Ascending aorta (tissue), 2 donors: ENCODE data around the gene STRIP2. TPM values are rescaled to one million over a fixed set of nuclear protein-coding genes. Genes with fewer than 3 reads are reported as not detected.
"Not testable (repeated sequence)": the region's sequence is repeated elsewhere in the genome, so short reads cannot be mapped to it uniquely, and the experiment has no call there.

Experiments
- DNase-seq, 2 donors: peaks; one replicate each; pipeline ENCODE4 v3.0.0-alpha.2; 2019; ENCODE audit warnings: low spot score in 2 of 2
- H3K27ac ChIP-seq, 2 donors: fragments of 200-600 bp; sonication (generic); one replicate each; pipeline ENCODE4 v1.5.1; 2016 to 2017; ENCODE audit warnings: mild to moderate bottlenecking in 1 of 2
- H3K27me3 ChIP-seq: fragments of 200-600 bp; sonication (generic); one replicate; pipeline ENCODE4 v1.5.1; 2017
- H3K36me3 ChIP-seq, 2 donors: fragments of 200-600 bp; sonication (generic); one replicate each; pipeline ENCODE4 v1.5.1; 2016
- H3K4me1 ChIP-seq, 2 donors: fragments of 200-600 bp; sonication (generic); one replicate each; pipeline ENCODE4 v1.5.1; 2016 to 2017; ENCODE audit warnings: mild to moderate bottlenecking in 1 of 2
- H3K4me3 ChIP-seq, 2 donors: fragments of 200-600 bp; sonication (generic); one replicate each; pipeline ENCODE4 v1.5.1; 2016 to 2017; ENCODE audit warnings: mild to moderate bottlenecking in 1 of 2
- H3K9me3 ChIP-seq, 2 donors: fragments of 200-600 bp; sonication (generic); one replicate each; pipeline ENCODE4 v1.5.1; 2016
- intact Hi-C: fragments of 100-400 bp; cut with DNase I; formaldehyde crosslinking; loops from one replicate; pipeline ENCODE4 v1.15.1; 2023
- total RNA-seq: library from RNA; depleted of rRNA; stranded (reverse); fragments of >200 nt; gene quantifications from one replicate; pipeline ENCODE4 v1.1.0, GENCODE V29; 2016
- TF ChIP-seq, protein P1 (sequence below), 3 experiments: fragments of 200-600 bp in 2 of 3; fragments of 450-650 bp in 1 of 3; sonication (generic) in 2 of 3; IDR thresholded peaks; one replicate each; pipeline ENCODE4 v1.5.1; 2016 to 2019; ENCODE audit warnings: antibody characterized with exemption in 3 of 3, mild to moderate bottlenecking in 1 of 3, moderate library complexity in 1 of 3

Gene STRIP2
- total RNA-seq, 1 donor from 2014 or later = 2.3 TPM

DNA sequence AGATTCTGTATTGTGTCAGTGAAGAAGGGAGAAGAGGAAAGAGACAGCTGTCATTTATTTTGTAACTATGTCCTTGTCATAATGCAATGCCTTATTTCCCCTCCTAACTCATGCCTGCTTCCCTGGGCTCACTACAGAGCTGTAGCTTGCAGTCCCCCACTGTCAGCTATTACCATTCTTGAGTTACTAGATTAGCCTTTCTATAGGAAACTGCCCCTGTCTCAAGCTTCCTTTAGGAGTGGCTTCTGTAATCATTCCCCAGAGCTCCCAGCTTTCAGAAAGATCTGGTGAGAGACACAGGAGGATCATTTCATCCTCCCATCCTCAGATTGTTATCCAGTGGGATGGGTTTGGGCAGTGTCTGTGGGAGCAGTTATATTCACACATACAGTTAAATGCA is 35.7 kb downstream of the STRIP2 start:
- intact Hi-C loops = no loop called here
- TF ChIP-seq, protein P1, sequence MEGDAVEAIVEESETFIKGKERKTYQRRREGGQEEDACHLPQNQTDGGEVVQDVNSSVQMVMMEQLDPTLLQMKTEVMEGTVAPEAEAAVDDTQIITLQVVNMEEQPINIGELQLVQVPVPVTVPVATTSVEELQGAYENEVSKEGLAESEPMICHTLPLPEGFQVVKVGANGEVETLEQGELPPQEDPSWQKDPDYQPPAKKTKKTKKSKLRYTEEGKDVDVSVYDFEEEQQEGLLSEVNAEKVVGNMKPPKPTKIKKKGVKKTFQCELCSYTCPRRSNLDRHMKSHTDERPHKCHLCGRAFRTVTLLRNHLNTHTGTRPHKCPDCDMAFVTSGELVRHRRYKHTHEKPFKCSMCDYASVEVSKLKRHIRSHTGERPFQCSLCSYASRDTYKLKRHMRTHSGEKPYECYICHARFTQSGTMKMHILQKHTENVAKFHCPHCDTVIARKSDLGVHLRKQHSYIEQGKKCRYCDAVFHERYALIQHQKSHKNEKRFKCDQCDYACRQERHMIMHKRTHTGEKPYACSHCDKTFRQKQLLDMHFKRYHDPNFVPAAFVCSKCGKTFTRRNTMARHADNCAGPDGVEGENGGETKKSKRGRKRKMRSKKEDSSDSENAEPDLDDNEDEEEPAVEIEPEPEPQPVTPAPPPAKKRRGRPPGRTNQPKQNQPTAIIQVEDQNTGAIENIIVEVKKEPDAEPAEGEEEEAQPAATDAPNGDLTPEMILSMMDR (IDR thresholded peaks at IDR 0.05) = no peak

DNA sequence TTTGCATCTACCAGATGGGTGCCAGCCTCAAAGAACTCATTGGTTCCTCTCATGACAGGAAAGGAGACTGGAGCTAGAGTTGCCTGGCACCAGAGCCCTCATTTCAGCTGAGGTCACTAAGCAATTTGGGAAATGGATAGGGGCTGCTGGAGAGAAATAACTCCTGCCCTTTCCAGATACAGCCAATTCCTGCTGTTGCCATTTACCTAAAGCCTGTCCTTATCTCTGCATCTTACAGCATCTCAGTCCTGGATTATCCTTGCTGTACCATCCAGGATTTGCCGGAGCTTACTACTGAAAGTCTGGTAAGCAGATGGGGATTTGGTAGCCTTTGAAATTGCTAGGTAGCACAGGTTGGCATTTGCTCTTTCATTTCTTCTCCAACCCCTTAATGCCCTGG is 36.2 kb downstream of the STRIP2 start:
- H3K4me1 ChIP-seq = no peaks in the 10 kb centered on the region
- intact Hi-C loops = no loop called here
- no peaks in the 10 kb centered on the region for H3K27me3 ChIP-seq
- no peak overlapping the region for H3K27ac ChIP-seq
- DNase-seq = no peak
- no peaks in the 10 kb centered on the region for H3K9me3 ChIP-seq
- no peak overlapping the region for H3K4me3 ChIP-seq
- no peaks in the 10 kb centered on the region for H3K36me3 ChIP-seq
- TF ChIP-seq, protein P1 (IDR thresholded peaks at IDR 0.05) = no peak

More for the DNA sequence above, 35.7 kb downstream of the STRIP2 start:
- no peak overlapping the region for H3K27ac ChIP-seq
- no peak for DNase-seq
- H3K36me3 ChIP-seq = no peaks in the 10 kb centered on the region
- H3K4me3 ChIP-seq = no peak overlapping the region
- H3K27me3 ChIP-seq = no peaks in the 10 kb centered on the region
- H3K4me1 ChIP-seq = no peaks in the 10 kb centered on the region
- H3K9me3 ChIP-seq = no peaks in the 10 kb centered on the region

DNA sequence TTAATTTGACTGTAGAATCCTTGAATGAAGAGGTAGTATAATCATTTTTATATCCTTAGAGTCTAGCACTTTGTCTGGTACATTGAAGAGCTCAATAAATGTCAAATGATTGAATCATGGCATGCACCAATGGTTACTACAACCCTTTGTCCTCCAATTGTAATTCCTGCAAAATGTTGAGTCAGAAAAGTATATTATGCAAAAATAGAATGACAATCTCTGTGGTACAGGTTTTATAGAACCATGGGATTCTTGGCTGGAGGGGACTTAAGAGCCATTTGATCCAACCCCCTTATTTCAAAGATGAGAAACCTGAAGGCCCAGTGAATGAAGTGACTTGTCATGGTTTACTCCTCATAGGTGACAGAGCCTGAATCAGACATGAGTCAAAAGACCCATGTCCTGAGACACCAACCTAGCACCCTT is 37.2 kb downstream of the STRIP2 start:
- Histone ChIP-seq H3K9me3 (no peaks in the 10 kb centered on the region), H3K36me3 (no peaks in the 10 kb centered on the region), H3K27me3 (no peaks in the 10 kb centered on the region), H3K4me1 (no peaks in the 10 kb centered on the region), H3K27ac (no peak overlapping the region), H3K4me3 (no peak overlapping the region)
- intact Hi-C loops = no loop called here
- DNase-seq = no peak
- TF ChIP-seq, protein P1 (IDR thresholded peaks at IDR 0.05) = no peak

DNA sequence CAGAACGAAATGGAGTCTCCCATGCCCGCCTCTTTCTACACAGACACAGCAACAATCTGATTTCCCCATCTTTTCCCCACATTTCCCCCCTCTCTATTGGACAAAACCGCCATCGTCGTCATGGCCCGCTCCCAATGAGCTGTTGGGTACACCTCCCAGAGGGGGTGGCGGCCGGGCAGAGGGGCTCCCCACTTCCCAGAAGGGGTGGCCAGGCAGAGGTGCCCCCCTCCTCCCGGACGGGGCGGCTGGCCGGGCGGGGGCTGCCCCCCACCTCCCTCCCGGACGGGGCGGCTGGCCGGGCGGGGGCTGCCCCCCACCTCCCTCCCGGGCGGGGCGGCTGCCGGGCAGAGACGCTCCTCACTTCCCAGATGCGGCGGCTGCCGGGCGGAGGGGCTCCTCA is 41.7 kb downstream of the STRIP2 start:
- H3K27me3 ChIP-seq, H3K36me3 ChIP-seq, DNase-seq, H3K9me3 ChIP-seq, H3K4me1 ChIP-seq, H3K4me3 ChIP-seq, intact Hi-C loops, H3K27ac ChIP-seq: not testable (repeated sequence)

DNA sequence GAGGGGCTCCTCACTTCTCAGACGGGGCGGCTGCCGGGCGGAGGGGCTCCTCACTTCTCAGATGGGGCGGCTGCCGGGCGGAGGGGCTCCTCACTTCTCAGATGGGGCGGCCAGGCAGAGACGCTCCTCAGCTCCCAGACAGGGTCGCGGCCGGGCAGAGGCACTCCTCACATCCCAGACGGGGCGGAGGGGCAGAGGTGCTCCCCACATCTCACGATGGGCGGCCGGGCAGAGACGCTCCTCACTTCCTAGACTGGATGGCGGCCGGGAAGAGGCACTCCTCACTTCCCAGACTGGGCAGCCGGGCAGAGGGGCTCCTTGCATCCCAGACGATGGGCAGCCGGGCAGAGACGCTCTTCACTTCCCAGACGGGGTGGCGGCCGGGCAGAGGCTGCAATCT is 42.2 kb downstream of the STRIP2 start:
- H3K4me3 ChIP-seq, H3K36me3 ChIP-seq, H3K27ac ChIP-seq, H3K27me3 ChIP-seq, H3K9me3 ChIP-seq, intact Hi-C loops, DNase-seq, H3K4me1 ChIP-seq: not testable (repeated sequence)

DNA sequence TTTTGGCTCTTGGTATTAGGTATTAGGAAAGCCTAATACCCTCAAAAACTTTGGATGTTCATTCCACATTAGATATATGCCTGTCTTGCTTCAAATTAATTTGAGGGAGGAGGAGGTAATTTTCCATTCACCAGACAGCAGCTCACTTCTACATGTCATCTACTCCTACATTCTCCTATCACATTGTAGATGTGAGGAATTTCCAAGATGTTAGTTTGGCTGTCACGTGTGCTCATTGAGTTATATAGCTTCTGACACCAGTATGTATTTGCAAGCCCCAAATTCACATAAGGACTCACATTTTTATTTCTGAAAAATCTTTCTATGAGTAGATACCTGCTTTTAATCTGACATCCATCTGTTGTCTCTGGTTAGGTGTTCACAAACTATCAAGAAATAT is 45.6 kb downstream of the STRIP2 start:
- intact Hi-C loops = no loop called here
- TF ChIP-seq, protein P1 (IDR thresholded peaks at IDR 0.05) = no peak
- H3K4me1 ChIP-seq = no peaks in the 10 kb centered on the region

DNA sequence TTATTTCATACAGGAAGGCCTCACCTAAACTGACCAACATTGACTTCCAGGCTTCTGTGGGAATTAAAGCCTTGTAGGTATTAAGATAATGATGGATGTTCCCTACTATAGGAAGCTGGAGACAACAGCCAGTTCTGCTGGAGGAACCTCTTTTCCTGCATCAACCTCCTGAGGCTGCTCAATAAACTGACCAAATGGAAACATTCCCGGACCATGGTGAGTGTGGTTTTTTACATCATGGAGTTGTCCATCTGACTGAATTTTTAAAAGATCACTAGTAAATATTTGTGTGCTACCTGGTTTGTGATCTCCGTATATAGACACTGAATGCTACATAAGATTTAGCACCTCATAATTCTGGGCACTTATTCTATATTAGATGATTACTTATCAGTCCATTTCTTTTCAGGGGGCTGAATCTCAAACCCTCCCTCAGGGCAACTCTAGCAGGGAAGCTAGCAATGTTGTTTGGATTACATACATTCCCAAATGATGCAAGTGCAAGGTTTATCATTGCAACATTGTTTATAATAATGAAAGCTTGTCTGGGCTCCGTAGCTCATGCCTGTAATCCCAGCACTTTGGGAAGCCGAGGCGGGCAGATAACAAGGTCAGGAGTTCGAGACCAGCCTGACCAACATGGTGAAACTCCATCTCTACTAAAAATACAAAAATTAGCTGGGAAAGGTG is 46.6 kb downstream of the STRIP2 start:
- Histone ChIP-seq H3K4me3 (no peak overlapping the region), H3K9me3 (no peaks in the 10 kb centered on the region), H3K27me3 (no peaks in the 10 kb centered on the region), H3K36me3 (no peaks in the 10 kb centered on the region), H3K27ac (no peak overlapping the region), H3K4me1 (no peaks in the 10 kb centered on the region)
- DNase-seq = no peak
- TF ChIP-seq, protein P1 (IDR thresholded peaks at IDR 0.05) = no peak
- intact Hi-C loops = no loop called here

More for the DNA sequence above, 45.6 kb downstream of the STRIP2 start:
- DNase-seq = no peak
- no peaks in the 10 kb centered on the region for H3K36me3 ChIP-seq
- no peak overlapping the region for H3K4me3 ChIP-seq
- H3K27me3 ChIP-seq = no peaks in the 10 kb centered on the region
- no peak overlapping the region for H3K27ac ChIP-seq
- no peaks in the 10 kb centered on the region for H3K9me3 ChIP-seq

DNA sequence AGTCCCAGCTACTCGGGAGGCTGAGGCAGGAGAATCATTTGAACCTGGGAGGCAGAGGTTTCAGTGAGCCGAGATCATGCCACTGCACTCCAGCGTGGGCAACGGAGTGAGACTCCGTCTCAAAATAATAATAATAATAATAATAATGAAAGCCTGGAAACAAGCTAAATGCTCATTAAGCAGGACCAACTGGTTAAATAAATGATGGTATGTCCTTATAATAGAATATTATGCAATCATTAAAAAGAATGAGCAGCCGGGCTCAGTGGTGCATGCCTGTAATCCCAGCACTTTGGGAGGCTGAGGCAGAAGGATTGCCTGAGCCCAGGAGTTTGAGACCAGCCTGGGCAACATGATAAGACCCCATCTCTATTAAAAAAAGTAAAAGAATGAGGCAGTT is 47.1 kb downstream of the STRIP2 start:
- H3K36me3 ChIP-seq, H3K9me3 ChIP-seq, intact Hi-C loops, H3K27ac ChIP-seq, H3K4me3 ChIP-seq, H3K27me3 ChIP-seq, H3K4me1 ChIP-seq, DNase-seq: not testable (repeated sequence)
